Measurements from ENCODE around the gene MUS81.

The MUS81 gene

DNA sequence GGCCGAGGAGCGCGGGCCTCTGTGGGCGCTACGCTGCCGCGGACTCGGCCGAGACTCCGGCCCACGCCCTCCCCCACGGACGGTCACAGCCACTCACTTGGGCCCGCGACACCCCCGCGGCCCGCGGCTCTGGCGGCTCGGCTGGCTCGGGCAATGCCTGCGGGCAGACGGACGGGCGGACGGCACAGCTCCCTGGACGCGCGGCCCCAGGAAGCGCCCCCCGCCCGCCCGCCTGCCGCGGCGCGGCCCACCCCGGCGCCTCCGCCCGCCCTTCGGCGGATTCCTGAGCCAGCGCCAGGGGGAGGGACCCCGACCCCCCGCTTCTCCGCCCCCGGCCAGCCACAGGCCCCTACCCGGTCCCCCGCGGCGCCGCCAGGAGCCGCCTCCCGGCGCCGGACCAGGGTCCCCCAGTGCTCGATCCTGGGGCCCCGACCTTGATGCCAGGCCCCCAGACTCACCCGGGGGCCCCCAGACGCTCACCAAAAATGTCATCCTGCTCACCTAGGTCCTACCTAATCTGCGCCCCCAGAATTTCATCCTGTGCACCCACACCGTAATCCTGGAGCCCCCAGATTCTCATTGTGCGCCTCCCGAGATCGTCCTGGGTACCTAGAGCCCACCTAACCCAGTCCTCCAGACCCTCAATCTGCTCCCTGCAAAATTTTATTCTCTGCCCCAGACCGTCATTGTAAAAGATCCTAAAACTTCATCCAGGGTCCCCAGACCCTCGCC lies 12.5 kb downstream of the MUS81 start, which contains the start of gene EFEMP2:
Gene EFEMP2, minus strand, starts transcription at position 215 of the 732 bp plus-strand sequence. CDS start 446 bp downstream, outside the sequence.
- no peak for DNase-seq (ENCODE audit: low read depth, low spot score)

DNA sequence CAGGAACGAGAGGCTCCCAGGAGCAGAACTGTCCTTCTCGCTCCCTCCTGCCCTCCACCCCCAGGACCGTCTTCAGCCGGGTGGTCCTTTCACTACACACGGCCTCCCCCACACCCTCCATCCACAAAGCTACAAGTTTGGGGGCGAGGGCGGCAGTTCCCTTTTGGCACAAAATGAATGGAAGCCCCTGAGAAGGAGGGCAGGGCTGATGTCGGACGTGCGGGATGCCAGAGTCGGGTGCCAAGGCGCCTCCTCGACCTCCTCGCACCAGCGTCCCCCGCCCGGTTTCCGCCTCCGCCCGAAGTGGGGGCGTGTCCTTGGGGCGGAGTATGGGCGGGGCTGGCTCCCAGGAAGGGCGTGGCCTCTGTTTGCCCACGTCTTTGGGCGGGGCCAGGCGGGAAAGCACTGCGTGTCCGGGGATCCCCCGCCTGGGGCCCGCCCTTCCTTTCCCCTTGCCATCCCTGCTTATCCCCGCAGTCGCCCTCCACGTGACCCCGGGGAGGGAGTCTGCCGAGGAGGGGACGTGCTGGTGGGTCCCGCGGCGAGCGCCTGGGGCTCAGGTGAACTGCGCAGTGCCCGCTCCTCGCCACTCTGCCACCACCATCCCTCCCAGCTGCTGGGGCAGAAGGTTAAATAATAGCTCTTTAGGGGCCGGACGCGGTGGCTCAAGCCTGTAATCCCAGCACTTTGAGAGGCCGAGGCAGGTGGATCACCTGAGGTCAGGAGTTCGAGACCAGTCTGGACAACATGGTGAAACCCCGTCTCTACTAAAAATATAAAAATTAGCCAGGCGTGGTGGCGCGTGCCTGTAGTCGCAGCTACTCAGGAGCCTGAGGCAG lies 13.3 kb downstream of the MUS81 start:
- peak; percentile 93 for DNase-seq (ENCODE audit: low read depth, low spot score)

DNA sequence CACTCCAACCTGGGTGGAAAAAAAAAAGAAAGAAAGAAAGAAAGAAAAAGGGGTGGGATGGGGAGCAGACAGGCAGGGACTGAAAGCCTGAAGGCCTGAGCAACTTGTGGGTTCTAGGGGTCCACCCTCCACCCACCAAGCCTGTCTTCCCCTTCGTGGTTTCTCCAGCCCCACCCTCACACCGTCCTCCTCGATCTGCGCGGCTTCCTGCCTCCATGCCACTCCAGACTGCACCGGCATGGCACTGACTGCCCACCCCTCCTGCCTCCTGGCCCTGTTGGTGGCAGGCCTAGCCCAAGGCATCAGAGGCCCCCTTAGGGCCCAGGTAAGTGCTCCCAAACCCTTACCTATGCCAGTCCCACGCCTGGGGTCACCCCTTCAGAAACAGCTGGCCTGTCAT lies 19.4 kb downstream of the MUS81 start, which contains the start of gene CTSW:
Gene CTSW, plus strand, starts transcription at position 221 of the 400 bp plus-strand sequence. Its CDS starts 18 bp downstream, at position 239.
- no peak for DNase-seq (ENCODE audit: low read depth, low spot score)

DNA sequence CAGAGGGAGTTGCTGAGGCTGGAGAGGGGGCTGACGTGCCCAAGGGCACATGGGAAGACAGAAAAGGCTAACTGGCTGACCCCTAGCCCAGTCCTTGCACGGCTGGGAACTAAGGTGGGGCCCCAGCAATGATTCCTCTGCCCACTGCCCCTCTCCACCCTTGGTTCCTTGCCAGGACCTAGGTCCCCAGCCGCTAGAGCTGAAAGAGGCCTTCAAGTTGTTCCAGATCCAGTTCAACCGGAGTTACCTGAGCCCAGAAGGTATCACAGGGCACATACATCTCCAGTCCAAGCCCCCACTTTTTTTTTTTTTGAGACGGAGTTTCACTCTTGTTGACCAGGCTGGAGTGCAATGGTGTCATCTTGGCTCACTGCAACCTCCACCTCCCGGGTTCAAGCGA lies 19.8 kb downstream of the MUS81 start:
- no peak for DNase-seq (ENCODE audit: low read depth, low spot score)

DNA sequence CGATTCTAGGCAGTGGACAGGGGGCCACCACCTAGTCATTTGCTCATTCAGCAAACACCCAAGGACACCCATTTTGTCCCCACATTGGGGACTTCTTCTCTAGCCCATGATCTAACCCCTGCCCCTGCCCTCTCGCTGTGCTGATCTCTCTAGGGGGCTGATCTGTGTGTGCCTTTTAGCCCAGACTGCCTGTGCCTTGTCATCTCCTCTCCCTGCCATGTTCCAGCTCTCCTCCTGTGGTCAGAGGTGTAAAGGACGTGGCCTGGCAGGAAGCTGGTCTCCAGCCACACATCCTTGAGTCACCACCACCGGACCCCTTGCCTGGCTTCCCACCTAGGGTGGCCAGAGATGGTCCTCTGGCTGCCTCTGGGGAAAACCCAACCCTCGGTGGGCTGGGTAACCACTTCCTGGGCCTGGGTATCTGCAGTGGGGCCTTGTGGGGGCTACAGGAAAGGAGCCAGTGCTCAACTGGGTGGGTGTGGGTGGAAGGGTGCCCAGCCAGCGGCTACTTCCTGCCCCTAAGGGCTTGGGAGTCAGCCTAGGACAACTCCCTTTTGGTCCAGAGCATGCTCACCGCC lies 20.7 kb downstream of the MUS81 start:
- DNase-seq (ENCODE audit: low read depth, low spot score), result no peak

DNA sequence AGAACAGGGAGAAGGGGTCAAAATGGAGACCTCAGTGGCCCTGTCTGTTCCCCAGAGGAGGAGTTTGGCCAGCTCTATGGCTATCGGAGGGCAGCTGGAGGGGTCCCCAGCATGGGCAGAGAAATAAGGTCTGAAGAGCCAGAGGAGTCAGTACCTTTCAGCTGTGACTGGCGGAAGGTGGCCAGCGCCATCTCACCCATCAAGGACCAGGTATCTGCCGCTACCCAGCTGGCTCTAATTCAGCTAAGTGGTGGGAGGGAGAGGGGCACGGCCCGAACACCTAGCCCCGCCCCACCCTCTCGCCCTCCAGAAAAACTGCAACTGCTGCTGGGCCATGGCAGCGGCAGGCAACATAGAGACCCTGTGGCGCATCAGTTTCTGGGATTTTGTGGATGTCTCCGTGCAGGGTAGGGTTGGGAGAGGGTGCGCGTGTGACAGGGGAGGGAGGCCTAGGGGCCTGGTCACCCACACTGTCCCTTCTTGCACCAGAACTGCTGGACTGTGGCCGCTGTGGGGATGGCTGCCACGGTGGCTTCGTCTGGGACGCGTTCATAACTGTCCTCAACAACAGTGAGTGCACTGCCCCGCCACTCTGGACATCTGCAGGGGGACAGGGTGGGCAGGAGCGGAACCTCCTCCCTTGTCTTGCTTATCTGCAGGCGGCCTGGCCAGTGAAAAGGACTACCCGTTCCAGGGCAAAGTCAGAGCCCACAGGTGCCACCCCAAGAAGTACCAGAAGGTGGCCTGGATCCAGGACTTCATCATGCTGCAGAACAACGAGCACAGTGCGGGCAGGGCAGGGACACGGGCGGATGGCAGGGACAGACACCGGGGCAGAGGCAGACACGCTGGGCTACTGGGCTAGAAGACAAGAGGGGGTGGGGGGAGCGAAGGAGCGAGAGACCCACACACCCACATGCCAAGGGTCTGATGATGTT lies 22.2 kb downstream of the MUS81 start:
- DNase-seq (ENCODE audit: low read depth, low spot score), result no peak

DNA sequence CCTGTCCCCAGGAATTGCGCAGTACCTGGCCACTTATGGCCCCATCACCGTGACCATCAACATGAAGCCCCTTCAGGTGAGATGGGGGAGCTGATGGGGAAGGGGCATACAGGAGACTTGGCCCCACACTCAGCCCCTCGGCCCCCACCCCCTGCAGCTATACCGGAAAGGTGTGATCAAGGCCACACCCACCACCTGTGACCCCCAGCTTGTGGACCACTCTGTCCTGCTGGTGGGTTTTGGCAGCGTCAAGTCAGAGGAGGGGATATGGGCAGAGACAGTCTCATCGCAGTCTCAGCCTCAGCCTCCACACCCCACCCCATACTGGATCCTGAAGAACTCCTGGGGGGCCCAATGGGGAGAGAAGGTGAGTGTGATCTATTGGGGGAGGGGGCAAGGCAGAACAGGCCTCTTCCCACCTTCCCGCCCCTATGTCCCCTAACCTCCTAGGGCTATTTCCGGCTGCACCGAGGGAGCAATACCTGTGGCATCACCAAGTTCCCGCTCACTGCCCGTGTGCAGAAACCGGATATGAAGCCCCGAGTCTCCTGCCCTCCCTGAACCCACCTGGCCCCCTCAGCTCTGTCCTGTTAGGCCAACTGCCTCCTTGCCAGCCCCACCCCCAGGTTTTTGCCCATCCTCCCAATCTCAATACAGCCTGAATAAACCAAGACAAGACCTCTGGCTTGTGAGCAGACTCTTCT lies 23.0 kb downstream of the MUS81 start:
- no peak for DNase-seq (ENCODE audit: low read depth, low spot score)

DNA sequence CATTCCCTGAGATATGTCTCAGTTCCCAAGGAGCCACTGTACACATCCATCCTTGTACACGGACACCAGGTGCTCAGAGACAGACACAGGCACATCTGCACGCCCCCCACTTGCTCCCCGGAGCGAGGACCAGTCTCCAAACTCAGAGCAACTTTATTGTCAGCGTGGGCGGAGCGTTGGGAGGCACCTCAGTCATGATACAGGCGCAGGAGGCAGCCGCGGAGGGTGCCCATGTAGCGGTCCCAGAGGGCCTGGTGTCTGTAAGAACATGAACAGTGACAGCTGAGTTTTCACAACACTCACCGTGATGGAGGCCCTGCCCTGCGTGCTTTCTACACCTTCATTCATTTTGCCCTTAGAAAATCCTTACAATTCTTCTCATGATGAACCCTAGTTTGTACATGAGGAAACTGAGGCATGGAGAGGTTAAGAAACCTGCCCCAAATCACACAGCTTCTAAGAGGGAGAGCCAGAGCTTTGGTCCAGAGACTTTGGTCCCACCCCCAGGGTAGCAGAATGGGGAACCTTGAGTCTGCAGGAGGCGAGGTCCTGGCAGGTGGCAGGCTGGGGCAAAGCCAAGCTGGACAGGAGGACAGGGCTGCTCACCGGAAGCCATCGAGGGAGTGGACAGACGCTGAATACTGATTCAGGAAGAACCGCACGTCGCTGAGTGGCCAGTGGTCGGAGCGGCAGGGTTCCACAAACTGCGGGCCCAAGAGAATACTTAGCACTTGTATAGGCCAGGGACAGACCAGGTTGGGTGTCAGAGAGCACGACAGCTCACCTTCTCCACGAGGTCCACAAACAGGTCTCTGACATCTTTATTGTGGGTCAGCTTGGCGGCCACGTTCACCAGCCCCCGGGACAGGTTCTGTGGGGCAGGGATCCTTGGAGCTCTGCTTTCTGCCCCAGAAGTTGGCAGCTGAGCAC lies 23.8 kb downstream of the MUS81 start:
- DNase-seq (ENCODE audit: low read depth, low spot score), result no peak

DNA sequence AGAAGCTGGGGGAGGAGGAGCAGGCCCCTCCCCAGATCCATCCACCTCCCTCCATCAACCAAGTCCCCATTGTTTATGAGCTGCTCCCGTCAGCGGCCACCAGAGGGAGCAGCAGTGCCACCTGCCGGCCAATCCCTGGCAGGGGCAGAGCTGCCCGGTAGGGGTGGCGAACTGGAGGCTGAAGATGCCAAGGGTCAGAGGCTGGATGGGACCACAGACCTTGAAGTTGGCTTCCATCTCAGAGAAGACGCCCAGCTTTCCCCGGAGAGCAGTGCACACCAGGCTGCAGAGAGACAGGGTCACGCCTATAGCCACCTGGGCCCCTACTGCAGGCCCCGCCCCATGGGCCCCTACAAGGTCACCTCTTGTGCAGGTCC lies 24.5 kb downstream of the MUS81 start:
- DNase-seq (ENCODE audit: low read depth, low spot score), result peak; percentile 68

DNA sequence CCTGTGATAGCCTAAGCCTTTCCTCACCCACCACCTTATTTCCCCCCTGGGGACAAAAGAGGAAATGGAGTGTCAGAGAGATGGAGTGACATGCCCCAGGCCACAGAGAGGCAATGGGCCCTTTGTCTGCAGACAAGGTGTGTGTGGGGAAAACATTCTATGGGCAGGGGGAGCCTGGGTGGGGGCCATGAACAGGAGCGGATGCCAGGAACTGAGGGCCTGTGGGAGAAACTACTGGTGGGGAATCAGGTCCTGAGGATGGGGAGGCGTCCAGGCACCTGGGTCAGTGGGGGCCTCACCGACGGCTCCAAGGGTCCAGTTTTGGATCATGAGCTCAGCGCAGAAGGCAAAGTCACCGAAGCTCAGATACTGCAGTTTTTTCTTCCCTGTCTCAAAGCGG lies 25.0 kb downstream of the MUS81 start:
- DNase-seq (ENCODE audit: low read depth, low spot score), result no peak

DNA sequence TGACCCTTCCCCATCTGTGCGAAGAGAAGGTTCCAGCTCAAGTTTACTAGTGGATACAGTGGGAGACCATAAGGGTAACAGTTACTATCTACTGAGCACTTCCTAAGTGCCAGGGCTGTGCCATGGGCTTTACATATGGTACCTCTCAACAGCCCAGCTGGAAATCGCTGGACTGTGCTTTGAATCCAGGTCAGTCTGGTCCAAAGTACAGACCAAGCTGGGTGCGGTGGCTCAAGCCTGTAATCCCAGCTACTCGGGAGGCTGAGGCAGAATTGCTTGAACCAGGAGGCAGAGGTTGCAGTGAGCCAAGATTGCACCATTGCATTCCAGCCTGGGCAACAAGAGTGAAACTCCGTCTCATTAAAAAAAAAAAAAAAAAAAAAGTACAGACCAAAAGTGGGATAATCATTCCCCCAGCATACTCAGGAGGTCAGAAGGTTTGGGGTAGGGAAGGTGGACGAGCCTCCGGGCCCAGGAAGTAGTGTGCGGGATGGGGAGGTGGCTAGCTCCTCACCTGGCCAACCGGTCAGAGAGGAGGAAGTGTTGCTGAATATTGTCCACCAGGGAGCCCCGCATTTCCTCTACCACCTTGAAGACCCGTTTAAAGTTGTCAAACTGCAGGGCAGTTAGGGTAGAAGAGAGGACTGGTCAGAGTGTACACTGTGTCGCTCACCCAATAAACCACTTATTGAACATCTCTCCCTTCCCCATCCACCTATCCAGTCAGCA lies 25.7 kb downstream of the MUS81 start:
- DNase-seq (ENCODE audit: low read depth, low spot score), result no peak

DNA sequence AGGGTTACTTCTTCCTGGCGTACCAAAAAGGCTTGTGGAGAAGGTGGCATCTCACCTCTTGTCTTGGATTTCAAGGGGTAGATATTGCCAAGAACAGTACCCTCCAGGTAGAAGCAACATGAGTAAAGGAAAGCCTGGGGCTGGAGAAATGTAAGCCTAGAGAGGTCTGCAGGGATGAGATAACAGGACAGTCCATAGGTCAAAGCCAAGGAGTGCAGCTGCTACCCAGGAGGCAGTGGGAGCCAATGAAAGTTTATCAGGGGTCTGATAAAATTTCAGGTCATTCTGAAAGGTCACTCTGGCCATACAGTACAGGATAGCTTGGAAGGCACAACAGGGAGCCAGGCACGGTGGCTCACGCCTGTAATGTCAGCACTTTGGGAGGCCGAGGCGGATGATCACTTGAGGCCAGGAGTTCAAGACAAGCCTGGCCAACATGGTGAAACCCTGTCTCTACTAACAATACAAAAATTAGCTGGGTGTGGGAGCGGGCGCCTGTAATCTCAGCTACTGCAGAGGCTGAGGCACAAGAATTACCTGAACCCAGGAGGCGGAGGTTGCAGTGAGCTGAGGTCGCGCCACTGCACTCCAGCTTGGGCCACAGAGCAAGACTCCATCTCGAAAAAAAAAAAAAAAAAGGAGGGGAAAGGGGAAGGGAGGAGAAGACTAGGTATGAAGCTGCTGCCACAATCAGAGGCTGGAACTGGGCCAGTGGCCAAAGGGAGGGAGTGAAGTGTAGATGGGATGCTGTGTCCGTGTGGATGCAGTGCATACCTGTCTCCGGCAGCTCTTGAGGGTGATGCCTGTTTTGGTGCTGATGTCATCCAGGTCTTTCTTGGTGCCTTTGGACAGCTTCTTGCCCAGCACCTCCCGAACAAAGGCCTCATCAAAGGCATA lies 26.8 kb downstream of the MUS81 start:
- no peak for DNase-seq (ENCODE audit: low read depth, low spot score)

DNA sequence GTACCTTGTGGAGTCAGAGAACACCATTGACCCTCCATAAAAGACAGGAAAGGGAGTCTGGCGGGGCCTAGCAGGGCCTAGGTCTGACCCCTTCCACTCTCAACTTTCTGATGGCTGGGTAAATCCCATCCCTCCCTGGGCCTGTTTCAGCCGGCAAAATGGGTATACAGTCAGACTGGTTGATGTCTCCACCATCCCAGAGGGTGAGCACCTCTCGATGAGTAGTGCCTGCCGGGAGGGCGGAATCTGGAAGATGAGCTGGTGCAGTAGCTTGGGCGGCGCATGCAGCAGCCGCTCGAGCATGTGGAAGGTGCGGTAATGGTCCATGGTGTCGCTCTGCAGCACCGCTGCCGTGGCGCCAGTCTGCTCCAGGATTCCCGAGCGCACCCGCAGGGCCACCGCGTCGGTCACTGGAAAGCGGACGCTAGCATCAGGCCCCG lies 27.5 kb downstream of the MUS81 start:
- no peak for DNase-seq (ENCODE audit: low read depth, low spot score)

DNA sequence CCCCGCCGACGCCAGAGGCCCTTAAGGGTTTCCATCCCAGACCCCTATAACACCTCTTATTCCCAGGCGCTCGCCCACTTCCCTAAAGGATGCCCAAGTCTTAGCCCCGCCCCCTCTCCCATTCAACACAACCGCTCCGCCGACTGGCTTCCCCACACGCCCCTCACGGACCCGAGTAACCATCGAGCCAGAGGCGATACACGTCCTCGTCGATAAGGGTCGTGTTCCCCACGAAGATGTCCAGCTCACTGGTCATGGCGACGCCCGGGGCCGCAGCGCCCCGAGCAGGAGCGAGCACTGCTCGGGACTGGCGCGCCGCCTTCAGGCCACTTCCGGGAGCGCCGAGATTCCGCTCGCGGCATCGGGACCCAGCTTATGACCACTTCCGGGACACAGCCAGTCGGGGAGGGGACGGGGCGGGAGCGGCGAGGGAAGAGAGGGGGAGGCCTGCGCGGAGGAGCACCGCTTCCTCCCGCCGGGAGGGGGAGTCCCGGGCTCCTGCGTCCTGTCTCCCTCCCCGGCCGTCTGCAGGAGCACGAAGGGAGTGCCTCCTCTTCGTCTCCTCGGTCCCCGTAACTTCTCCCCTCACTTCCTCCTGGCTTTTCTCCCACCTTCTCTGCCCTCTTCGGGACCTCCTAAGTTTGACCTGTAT lies 28.1 kb downstream of the MUS81 start, which contains the start of gene FIBP:
Gene FIBP, minus strand, starts transcription at position 309 of the 652 bp plus-strand sequence. Its CDS starts 53 bp downstream, at position 256.
- DNase-seq (ENCODE audit: low read depth, low spot score), result peak; percentile 94

DNA sequence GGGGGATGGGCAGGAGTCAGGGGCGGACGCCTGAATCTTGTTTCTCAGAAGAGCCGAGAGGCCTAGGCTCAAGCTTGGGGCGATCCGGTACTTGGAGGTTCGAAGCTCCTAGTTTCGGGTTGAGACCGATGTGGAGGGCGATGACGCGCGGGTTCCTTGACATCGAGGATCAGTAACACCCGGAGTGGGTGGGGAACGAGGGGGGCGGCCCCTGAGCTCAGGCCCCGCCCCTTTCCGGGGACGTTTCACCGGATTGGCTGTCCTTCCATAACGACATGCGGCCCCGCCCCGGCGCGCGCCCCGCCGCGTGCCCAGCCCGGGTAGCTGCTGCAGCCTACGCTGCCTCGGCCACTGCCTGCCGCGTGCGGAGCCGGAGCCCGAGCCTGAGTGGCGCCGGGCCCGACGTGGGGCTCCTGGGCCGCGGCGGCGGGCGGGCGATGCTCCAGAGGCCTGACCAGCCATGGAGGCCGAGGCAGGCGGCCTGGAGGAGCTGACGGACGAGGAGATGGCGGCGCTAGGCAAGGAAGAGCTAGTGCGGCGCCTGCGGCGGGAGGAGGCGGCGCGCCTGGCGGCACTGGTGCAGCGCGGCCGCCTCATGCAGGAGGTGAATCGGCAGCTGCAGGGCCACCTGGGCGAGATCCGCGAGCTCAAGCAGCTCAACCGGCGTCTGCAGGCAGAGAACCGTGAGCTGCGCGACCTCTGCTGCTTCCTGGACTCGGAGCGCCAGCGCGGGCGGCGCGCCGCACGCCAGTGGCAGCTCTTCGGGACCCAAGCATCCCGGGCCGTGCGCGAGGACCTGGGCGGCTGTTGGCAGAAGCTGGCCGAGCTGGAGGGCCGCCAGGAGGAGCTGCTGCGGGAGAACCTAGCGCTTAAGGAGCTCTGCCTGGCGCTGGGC lies 30.3 kb downstream of the MUS81 start, which contains the start of gene CCDC85B:
Gene CCDC85B, plus strand, starts transcription at position 350 of the 895 bp plus-strand sequence. Its CDS starts 111 bp downstream, at position 461.
- DNase-seq (ENCODE audit: low read depth, low spot score), result peak; percentile 96
